ENCODE results near the gene CDCP1.

Gene CDCP1

GRCh38 chr3:45092132-45093031 lies 53.8 kb downstream of the CDCP1 start:
- no peak for TF ChIP-seq CTCF (IDR thresholded peaks at IDR 0.05; ENCODE audit: control extremely low read depth, extremely low read depth, low read depth, missing control alignments)
- DNase-seq (ENCODE audit: extremely low spot score): no peak
- CTCF ChIA-PET: interaction anchor here (1.5 kb wide), 1 partner anchor 9 kb away, joined by 3 read pairs; no protein-coding TSS in a partner anchor
- POLR2A ChIA-PET: no interaction called here

GRCh38 chr3:45090855-45091254 lies 55.3 kb downstream of the CDCP1 start:
- TF ChIP-seq CTCF (IDR thresholded peaks at IDR 0.05; ENCODE audit: control extremely low read depth, extremely low read depth, low read depth, missing control alignments): no peak
- POLR2A ChIA-PET: no interaction called here
- DNase-seq (ENCODE audit: extremely low spot score): no peak
- CTCF ChIA-PET: interaction anchor here (1.5 kb wide), 1 partner anchor 11 kb away, joined by 3 read pairs; no protein-coding TSS in a partner anchor

- no peak for TF ChIP-seq CTCF (IDR thresholded peaks at IDR 0.05; ENCODE audit: control extremely low read depth, extremely low read depth, low read depth, missing control alignments)
- CTCF ChIA-PET: interaction anchor here (0.7 to 1.5 kb wide), 2 partner anchors 9 to 24 kb away, joined by 3 to 4 read pairs; no protein-coding TSS in a partner anchor
- POLR2A ChIA-PET: no interaction called here
- no peak for DNase-seq (ENCODE audit: extremely low spot score)
Observed at GRCh38 chr3:45088543-45089358, 57.4 kb downstream of the CDCP1 start.

- ChIA-PET POLR2A (no interaction called here), CTCF (interaction anchor here (0.8 to 1.1 kb wide), 2 partner anchors 20 to 62 kb away, joined by 3 read pairs; no protein-coding TSS in a partner anchor)
- DNase-seq (ENCODE audit: extremely low spot score): no peak
- no peak for TF ChIP-seq CTCF (IDR thresholded peaks at IDR 0.05; ENCODE audit: control extremely low read depth, extremely low read depth, low read depth, missing control alignments)
Observed at GRCh38 chr3:45087155-45087554, 59.0 kb downstream of the CDCP1 start.

GRCh38 chr3:45084820-45085816 lies 61.1 kb downstream of the CDCP1 start:
- ChIA-PET CTCF (interaction anchor here (1.1 kb wide), 1 partner anchor 48 kb away, joined by 3 read pairs; no protein-coding TSS in a partner anchor), POLR2A (no interaction called here)
- no peak for DNase-seq (ENCODE audit: extremely low spot score)
- no peak for TF ChIP-seq CTCF (IDR thresholded peaks at IDR 0.05; ENCODE audit: control extremely low read depth, extremely low read depth, low read depth, missing control alignments)
